Suprapubic skin (tissue), 3 donors: ENCODE data around the gene FAAP20.

ENCODE experiments used
- POLR2A ChIP-seq, 2 donors: fragments of 450-650 bp; IDR thresholded peaks; one replicate each; pipeline ENCODE4 v1.6.1; 2017; ENCODE audit warnings: antibody characterized with exemption in 2 of 2, mild to moderate bottlenecking in 2 of 2, moderate library complexity in 2 of 2
- TF ChIP-seq, protein P1 (sequence below), 2 donors: fragments of 200-600 bp in 1 of 2; fragments of 450-650 bp in 1 of 2; sonication (generic) in 1 of 2; IDR thresholded peaks; one replicate each; pipeline ENCODE4 v1.5.1; 2016 to 2019; ENCODE audit warnings: antibody characterized with exemption in 2 of 2, mild to moderate bottlenecking in 1 of 2, moderate library complexity in 1 of 2

DNA sequence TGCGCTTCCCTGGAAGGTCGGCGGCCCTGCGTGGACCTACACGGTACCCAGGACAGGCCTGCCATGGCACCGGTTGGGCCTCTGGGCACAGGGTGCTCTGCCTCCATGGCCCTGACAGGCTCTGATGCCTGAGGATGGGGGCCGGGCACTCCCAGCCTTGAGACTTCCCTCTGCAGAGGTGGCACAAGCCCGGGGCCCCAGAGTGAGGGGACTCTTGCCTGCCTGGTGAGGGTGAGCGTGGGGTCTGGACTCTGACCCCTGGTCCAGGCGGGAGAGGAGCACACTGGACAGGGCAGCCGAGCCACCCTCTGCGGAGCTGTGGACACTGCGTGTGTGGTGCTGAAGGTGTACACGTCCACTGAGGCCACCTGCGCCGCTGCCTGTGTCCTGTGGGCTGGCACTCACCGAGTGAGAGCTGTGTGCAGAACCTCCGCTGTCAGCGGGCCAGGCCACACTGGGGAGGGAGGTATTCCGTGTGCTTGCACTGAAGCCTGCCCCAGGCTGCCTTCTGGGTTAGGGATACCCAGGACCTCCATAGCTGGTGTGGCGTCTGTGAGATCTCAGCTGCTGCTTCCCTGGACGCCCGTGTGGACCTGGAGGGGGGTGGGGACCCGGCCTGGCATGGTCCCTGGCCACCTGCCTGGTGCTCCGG lies 43.9 kb upstream of the FAAP20 start:
- TF ChIP-seq, protein P1, sequence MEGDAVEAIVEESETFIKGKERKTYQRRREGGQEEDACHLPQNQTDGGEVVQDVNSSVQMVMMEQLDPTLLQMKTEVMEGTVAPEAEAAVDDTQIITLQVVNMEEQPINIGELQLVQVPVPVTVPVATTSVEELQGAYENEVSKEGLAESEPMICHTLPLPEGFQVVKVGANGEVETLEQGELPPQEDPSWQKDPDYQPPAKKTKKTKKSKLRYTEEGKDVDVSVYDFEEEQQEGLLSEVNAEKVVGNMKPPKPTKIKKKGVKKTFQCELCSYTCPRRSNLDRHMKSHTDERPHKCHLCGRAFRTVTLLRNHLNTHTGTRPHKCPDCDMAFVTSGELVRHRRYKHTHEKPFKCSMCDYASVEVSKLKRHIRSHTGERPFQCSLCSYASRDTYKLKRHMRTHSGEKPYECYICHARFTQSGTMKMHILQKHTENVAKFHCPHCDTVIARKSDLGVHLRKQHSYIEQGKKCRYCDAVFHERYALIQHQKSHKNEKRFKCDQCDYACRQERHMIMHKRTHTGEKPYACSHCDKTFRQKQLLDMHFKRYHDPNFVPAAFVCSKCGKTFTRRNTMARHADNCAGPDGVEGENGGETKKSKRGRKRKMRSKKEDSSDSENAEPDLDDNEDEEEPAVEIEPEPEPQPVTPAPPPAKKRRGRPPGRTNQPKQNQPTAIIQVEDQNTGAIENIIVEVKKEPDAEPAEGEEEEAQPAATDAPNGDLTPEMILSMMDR (IDR thresholded peaks at IDR 0.05): no peak
- TF ChIP-seq POLR2A (IDR thresholded peaks at IDR 0.05): no peak
